ENCODE results near the gene SIPA1L3.

DNA sequence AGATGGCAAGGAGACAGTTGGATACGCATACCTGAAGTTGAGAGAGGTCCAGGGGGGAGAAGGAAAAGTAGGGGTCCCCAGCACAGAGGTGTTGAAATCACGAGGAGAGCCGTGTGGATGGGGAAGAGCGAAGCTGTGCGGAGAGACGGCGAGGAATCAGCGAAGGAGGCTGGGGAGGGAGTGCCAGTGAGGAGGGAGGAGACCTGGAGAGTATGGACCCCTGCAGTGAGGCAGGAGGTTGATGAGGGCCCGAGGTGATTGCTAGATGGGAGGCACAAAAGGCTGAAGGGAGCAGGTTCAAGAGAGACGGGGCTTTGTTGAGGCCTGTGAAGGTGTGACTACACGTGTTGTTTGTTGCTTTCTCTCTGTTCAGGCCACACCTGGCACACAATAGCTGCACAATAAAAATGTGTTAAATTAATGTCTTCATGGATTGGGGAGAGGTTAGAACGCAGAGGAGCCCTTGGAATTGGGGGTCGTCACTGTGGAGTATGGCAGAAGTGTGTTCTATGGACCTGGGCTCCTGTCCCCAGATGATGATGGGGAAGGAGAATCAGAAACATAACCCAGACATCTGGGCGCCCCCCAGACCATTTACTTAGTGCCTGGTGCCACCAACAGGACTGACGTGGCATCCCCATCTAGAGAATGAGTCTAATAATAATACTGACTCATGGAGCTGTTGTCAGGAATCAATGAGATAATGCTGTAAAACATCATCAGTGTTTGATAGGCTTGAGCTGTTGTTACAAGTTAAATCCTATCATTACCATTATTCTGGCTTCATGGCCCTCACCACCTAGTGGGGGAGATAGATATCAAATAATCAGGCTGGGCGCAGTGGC is 137.5 kb downstream of the SIPA1L3 start:
- TF ChIP-seq, protein P1, sequence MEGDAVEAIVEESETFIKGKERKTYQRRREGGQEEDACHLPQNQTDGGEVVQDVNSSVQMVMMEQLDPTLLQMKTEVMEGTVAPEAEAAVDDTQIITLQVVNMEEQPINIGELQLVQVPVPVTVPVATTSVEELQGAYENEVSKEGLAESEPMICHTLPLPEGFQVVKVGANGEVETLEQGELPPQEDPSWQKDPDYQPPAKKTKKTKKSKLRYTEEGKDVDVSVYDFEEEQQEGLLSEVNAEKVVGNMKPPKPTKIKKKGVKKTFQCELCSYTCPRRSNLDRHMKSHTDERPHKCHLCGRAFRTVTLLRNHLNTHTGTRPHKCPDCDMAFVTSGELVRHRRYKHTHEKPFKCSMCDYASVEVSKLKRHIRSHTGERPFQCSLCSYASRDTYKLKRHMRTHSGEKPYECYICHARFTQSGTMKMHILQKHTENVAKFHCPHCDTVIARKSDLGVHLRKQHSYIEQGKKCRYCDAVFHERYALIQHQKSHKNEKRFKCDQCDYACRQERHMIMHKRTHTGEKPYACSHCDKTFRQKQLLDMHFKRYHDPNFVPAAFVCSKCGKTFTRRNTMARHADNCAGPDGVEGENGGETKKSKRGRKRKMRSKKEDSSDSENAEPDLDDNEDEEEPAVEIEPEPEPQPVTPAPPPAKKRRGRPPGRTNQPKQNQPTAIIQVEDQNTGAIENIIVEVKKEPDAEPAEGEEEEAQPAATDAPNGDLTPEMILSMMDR (IDR thresholded peaks at IDR 0.05), result no peak
- TF ChIP-seq POLR2A (IDR thresholded peaks at IDR 0.05), result no peak
